Stomach (tissue), 4 donors: ENCODE measurements around the gene ALK.

ENCODE experiments used
- CTCF ChIP-seq, 7 experiments: fragments of 450-650 bp in 4 of 7; fragments of 200-600 bp in 3 of 7; sonication (generic) in 3 of 7; IDR thresholded peaks; one replicate each; pipeline ENCODE4 v1.5.1; 2016 to 2019; ENCODE audit warnings: antibody characterized with exemption in 7 of 7, control low read depth in 2 of 7, mild to moderate bottlenecking in 1 of 7
- EP300 ChIP-seq: sonication (generic); formaldehyde crosslinking; IDR thresholded peaks from one replicate; pipeline ENCODE4 v1.6.1; 2017; ENCODE audit warnings: antibody characterized with exemption
- POLR2A ChIP-seq, 4 donors: fragments of 450-650 bp; IDR thresholded peaks; one replicate each; pipeline ENCODE4 v1.6.1; 2016; ENCODE audit warnings: antibody characterized with exemption in 4 of 4, control low read depth in 2 of 4, mild to moderate bottlenecking in 1 of 4, moderate library complexity in 1 of 4
- POLR2AphosphoS5 ChIP-seq, 3 donors: sonication (generic); formaldehyde crosslinking; IDR thresholded peaks; one replicate each; pipeline ENCODE4 v1.6.1; 2016; ENCODE audit warnings: antibody characterized with exemption in 3 of 3

GRCh38 chr2:29762239-29762638 is 159.1 kb downstream of the ALK start:
- TF ChIP-seq CTCF (IDR thresholded peaks at IDR 0.05) (no peak), POLR2A (IDR thresholded peaks at IDR 0.05) (no peak), EP300 (no peak), POLR2AphosphoS5 (IDR thresholded peaks at IDR 0.05) (no peak)
